A549 (cell line): ENCODE data around the gene KCNIP4.

Source experiments
- ESRRA ChIP-seq: fragments of 150-350 bp; IDR thresholded peaks from 2 replicates; pipeline ENCODE4 v1.6.1; 2014; ENCODE audit warnings: mild to moderate bottlenecking, low read length, borderline replicate concordance
- TF ChIP-seq, protein P1 (sequence below): fragments of >200 bp; sonication (Bioruptor Twin); formaldehyde crosslinking; IDR thresholded peaks from 3 replicates; pipeline ENCODE4 v1.5.1; 2016
- TF ChIP-seq, protein P2 (sequence below): fragments of 200-600 bp; sonication (generic); IDR thresholded peaks from 2 replicates; pipeline ENCODE4 v1.6.1; 2016; ENCODE audit warnings: antibody characterized with exemption, mild to moderate bottlenecking, moderate library complexity

DNA sequence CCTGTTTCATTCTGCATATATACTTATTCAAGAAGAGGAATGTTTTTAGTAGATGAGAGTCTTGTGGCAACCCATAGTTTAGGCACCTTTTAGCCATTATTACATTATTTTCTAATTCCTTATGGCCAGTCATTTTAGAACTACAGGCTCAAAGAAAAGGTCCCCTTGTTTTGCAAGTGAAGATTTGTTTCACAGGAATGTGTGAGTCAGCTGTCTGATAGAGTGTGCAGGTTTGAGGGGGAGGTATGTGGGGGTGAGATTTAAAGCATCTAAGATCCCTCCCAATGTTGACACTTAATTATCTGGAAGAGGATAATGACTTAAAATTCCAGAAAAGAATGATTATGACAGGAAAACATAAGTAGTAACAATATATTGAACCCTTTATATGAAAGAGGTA lies 495.6 kb downstream of the KCNIP4 start:
- TF ChIP-seq ESRRA, result no peak
- TF ChIP-seq, protein P1, sequence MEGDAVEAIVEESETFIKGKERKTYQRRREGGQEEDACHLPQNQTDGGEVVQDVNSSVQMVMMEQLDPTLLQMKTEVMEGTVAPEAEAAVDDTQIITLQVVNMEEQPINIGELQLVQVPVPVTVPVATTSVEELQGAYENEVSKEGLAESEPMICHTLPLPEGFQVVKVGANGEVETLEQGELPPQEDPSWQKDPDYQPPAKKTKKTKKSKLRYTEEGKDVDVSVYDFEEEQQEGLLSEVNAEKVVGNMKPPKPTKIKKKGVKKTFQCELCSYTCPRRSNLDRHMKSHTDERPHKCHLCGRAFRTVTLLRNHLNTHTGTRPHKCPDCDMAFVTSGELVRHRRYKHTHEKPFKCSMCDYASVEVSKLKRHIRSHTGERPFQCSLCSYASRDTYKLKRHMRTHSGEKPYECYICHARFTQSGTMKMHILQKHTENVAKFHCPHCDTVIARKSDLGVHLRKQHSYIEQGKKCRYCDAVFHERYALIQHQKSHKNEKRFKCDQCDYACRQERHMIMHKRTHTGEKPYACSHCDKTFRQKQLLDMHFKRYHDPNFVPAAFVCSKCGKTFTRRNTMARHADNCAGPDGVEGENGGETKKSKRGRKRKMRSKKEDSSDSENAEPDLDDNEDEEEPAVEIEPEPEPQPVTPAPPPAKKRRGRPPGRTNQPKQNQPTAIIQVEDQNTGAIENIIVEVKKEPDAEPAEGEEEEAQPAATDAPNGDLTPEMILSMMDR, result no peak
- TF ChIP-seq, protein P2, sequence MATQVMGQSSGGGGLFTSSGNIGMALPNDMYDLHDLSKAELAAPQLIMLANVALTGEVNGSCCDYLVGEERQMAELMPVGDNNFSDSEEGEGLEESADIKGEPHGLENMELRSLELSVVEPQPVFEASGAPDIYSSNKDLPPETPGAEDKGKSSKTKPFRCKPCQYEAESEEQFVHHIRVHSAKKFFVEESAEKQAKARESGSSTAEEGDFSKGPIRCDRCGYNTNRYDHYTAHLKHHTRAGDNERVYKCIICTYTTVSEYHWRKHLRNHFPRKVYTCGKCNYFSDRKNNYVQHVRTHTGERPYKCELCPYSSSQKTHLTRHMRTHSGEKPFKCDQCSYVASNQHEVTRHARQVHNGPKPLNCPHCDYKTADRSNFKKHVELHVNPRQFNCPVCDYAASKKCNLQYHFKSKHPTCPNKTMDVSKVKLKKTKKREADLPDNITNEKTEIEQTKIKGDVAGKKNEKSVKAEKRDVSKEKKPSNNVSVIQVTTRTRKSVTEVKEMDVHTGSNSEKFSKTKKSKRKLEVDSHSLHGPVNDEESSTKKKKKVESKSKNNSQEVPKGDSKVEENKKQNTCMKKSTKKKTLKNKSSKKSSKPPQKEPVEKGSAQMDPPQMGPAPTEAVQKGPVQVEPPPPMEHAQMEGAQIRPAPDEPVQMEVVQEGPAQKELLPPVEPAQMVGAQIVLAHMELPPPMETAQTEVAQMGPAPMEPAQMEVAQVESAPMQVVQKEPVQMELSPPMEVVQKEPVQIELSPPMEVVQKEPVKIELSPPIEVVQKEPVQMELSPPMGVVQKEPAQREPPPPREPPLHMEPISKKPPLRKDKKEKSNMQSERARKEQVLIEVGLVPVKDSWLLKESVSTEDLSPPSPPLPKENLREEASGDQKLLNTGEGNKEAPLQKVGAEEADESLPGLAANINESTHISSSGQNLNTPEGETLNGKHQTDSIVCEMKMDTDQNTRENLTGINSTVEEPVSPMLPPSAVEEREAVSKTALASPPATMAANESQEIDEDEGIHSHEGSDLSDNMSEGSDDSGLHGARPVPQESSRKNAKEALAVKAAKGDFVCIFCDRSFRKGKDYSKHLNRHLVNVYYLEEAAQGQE, result no peak
